ENCODE results near the gene CRELD2.

GRCh38 chr22:49969751-49970527, 51.5 kb downstream of the CRELD2 start:
- no peak for TF ChIP-seq POLR2A (IDR thresholded peaks at IDR 0.05)
- TF ChIP-seq, protein P1, sequence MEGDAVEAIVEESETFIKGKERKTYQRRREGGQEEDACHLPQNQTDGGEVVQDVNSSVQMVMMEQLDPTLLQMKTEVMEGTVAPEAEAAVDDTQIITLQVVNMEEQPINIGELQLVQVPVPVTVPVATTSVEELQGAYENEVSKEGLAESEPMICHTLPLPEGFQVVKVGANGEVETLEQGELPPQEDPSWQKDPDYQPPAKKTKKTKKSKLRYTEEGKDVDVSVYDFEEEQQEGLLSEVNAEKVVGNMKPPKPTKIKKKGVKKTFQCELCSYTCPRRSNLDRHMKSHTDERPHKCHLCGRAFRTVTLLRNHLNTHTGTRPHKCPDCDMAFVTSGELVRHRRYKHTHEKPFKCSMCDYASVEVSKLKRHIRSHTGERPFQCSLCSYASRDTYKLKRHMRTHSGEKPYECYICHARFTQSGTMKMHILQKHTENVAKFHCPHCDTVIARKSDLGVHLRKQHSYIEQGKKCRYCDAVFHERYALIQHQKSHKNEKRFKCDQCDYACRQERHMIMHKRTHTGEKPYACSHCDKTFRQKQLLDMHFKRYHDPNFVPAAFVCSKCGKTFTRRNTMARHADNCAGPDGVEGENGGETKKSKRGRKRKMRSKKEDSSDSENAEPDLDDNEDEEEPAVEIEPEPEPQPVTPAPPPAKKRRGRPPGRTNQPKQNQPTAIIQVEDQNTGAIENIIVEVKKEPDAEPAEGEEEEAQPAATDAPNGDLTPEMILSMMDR (IDR thresholded peaks at IDR 0.05): no peak
